ENCODE data around the gene LUC7L3. TPM values are rescaled to one million over a fixed set of nuclear protein-coding genes. Genes with fewer than 3 reads are reported as not detected.
A peak's percentile ranks its signal among the peaks of the same experiment; 100 is the strongest.

LUC7L3 gene
- total and polyA plus RNA-seq, 2 of the 13 experiments (the other 11 are each of a cell fraction or from before 2014, with no cell fraction given), result 108 to 120 TPM

DNA sequence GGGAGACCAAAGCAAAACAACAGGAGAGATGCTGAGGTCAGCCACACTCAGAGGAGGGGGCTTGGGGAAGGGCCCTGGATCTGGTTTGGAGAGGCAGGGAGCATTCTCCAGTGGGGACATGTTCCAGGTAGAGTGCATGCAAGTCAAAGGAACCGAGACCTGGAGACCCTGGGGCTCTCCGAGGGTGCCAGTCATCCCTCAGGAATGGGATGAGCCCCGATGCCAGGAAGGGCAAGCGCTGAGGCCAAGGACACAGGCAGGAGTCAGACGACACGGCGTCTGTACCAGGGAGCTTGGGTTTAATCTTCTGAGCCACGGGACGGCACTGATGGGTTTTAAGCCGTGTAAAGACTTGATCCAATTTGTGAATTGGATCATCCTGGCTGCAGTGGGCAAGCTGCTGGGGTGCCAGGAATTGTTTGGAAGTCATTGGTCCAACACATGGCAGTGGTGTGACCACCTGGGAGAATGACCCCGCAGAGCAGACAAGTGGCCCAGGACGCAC lies 80.8 kb downstream of the LUC7L3 start:
- POLR2A ChIA-PET, result interaction anchor here (1.1 kb wide), 1 partner anchor 37 kb away, joined by 3 read pairs; no protein-coding TSS in a partner anchor
- H3K4me2 ChIP-seq (ENCODE audit: low read depth, low read length), result no peak overlapping the region
- no peak for TF ChIP-seq PITX1 (CRISPR knock-in tag; IDR thresholded peaks at IDR 0.05)
- no peak for TF ChIP-seq ZNF468 (CRISPR knock-in tag; IDR thresholded peaks at IDR 0.05)
- TF ChIP-seq, protein P1, sequence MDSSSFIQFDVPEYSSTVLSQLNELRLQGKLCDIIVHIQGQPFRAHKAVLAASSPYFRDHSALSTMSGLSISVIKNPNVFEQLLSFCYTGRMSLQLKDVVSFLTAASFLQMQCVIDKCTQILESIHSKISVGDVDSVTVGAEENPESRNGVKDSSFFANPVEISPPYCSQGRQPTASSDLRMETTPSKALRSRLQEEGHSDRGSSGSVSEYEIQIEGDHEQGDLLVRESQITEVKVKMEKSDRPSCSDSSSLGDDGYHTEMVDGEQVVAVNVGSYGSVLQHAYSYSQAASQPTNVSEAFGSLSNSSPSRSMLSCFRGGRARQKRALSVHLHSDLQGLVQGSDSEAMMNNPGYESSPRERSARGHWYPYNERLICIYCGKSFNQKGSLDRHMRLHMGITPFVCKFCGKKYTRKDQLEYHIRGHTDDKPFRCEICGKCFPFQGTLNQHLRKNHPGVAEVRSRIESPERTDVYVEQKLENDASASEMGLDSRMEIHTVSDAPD (CRISPR knock-in tag; IDR thresholded peaks at IDR 0.05), result no peak
- TF ChIP-seq TGIF2 (CRISPR knock-in tag; IDR thresholded peaks at IDR 0.05), result no peak
- TF ChIP-seq NRL (CRISPR knock-in tag; IDR thresholded peaks at IDR 0.05; ENCODE audit: borderline replicate concordance), result 0 out of 2 replicates have a peak, but pooled peaks have one; percentile 0
- TF ChIP-seq, protein P2, sequence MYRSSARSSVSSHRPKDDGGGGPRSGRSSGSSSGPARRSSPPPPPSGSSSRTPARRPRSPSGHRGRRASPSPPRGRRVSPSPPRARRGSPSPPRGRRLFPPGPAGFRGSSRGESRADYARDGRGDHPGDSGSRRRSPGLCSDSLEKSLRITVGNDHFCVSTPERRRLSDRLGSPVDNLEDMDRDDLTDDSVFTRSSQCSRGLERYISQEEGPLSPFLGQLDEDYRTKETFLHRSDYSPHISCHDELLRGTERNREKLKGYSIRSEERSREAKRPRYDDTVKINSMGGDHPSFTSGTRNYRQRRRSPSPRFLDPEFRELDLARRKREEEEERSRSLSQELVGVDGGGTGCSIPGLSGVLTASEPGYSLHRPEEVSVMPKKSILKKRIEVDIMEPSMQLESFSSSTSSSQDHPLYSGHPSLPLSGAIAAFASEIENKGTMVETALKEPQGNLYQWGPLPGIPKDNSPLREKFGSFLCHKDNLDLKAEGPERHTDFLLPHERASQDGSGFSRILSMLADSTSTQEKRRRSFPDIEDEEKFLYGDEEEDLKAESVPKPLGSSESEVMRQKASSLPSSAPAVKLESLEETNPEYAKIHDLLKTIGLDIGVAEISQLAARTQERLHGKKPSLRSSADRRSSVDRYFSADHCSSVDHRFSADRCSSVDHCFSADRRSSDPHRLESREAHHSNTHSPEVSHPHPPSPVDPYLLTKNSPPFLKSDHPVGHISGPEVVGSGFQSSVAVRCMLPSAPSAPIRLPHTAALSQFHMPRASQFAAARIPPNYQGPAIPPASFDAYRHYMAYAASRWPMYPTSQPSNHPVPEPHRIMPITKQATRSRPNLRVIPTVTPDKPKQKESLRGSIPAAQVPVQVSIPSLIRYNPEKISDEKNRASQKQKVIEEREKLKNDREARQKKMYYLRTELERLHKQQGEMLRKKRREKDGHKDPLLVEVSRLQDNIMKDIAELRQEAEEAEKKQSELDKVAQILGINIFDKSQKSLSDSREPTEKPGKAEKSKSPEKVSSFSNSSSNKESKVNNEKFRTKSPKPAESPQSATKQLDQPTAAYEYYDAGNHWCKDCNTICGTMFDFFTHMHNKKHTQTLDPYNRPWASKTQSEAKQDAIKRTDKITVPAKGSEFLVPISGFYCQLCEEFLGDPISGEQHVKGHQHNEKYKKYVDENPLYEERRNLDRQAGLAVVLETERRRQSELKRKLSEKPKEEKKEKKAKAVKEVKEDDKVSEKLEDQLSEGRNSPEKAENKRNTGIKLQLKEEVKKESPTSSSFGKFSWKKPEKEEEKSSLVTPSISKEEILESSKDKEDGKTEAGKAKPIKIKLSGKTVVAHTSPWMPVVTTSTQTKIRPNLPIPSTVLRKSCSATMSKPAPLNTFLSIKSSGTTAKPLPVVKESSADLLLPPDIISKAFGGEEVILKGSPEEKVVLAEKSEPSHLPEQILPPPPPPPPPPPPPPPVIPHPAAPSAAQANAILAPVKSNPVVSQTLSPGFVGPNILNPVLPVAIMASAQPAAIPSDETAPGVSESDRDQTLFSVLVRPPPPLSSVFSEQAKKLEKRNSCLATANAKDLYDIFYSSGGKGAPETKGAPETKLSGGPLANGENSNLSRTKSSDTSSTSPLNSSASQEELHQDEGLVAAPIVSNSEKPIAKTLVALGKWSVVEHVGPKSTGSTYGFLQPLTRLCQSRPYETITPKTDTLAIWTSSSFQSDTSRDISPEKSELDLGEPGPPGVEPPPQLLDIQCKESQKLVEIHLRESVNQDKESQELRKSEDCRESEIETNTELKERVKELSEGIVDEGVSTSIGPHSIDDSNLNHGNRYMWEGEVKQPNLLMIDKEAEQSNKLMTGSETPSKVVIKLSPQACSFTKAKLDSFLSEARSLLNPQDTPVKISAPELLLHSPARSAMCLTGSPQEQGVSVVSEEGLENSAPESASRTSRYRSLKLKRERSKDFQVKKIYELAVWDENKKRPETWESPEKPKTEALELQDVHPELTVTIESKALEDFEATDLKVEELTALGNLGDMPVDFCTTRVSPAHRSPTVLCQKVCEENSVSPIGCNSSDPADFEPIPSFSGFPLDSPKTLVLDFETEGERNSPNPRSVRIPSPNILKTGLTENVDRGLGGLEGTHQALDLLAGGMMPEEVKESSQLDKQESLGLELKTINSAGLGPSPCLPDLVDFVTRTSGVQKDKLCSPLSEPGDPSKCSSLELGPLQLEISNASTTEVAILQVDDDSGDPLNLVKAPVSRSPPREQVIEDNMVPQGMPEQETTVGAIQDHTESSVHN (CRISPR knock-in tag; IDR thresholded peaks at IDR 0.05), result no peak
- TF ChIP-seq ZNF263 (CRISPR knock-in tag; IDR thresholded peaks at IDR 0.05), result peak; percentile 56
- no peak for TF ChIP-seq NFKB2 (CRISPR knock-in tag; IDR thresholded peaks at IDR 0.05; ENCODE audit: borderline replicate concordance)
- no peak for TF ChIP-seq ESRRA (CRISPR knock-in tag; IDR thresholded peaks at IDR 0.05; ENCODE audit: low read depth)
- TF ChIP-seq ZNF121 (CRISPR knock-in tag; IDR thresholded peaks at IDR 0.05), result no peak
- TF ChIP-seq LCORL (IDR thresholded peaks at IDR 0.05), result no peak
- no peak for TF ChIP-seq LCORL (CRISPR knock-in tag; IDR thresholded peaks at IDR 0.05)
- no peak for TF ChIP-seq ZNF564 (CRISPR knock-in tag; IDR thresholded peaks at IDR 0.05)
- TF ChIP-seq SP2 (CRISPR knock-in tag; IDR thresholded peaks at IDR 0.05), result no peak
- no peak for TF ChIP-seq ZNF543 (CRISPR knock-in tag; IDR thresholded peaks at IDR 0.05)

More for the DNA sequence above, 80.8 kb downstream of the LUC7L3 start:
- Histone ChIP-seq H3K79me2 (ENCODE audit: insufficient read depth, low read length) (no peaks in the 10 kb centered on the region), H4K20me1 (ENCODE audit: insufficient read depth, low read length) (no peaks in the 10 kb centered on the region), H3K36me3 (replicated peaks in 1 of 2; ENCODE audit: control insufficient read depth in 1 of 2, insufficient read depth in 2 of 2, low read length in 2 of 2) (no peaks in the 10 kb centered on the region), H3K27ac (ENCODE audit: extremely low read length, insufficient read depth, low read length) (no peak overlapping the region), H2AFZ (ENCODE audit: low read length) (no peak overlapping the region), H3K9me3 (ENCODE audit: low read length) (no peaks in the 10 kb centered on the region), H3K27me3 (ENCODE audit: control insufficient read depth in 1 of 2, insufficient read depth in 2 of 2, low read length in 2 of 2) (peaks cover 3 to 41% of the 10 kb centered on the region in 2 experiments; a peak in 4 of 5 replicates), H3K4me3 (replicated peaks in 1 of 3; ENCODE audit: insufficient read depth in 1 of 3, low read depth in 2 of 3, low read length in 3 of 3) (no peak overlapping the region), H3K9ac (ENCODE audit: insufficient read depth, low read depth, low read length) (no peak overlapping the region), H3K4me1 (ENCODE audit: insufficient read depth, low read length) (peaks cover 78% of the 10 kb centered on the region)
- no peak for FAIRE-seq
- intact Hi-C loops (cut with micrococcal nuclease; ENCODE audit: unreplicated experiment), result loop anchor here (5.0 kb wide), 1 partner anchor 42 kb away; no protein-coding TSS in a partner anchor
- ATAC-seq, result no peak
- in situ Hi-C loops (cut with HindIII; ENCODE audit: extremely low pct_ligation_motif_present, low pct_unique_long_range_greater_than_20kb), result no loop called here
- WGBS (ENCODE audit: low lambda C conversion rate), result 22% methylated on average over 12 of the region's 12 CpGs
- no peak for DNase-seq (ENCODE audit: low spot score)
- no TSS peak for BruUV-seq (replicated peaks)
- CTCF ChIA-PET (ENCODE audit: low intra/inter-chr PET ratio, low total read pairs), result no interaction called here
